RWPE1 (cell line): ENCODE results near the gene TNNC2.
"Not testable (repeated sequence)": the region's sequence is repeated elsewhere in the genome, so short reads cannot be mapped to it uniquely, and the experiment has no call there.

Source experiments
- CTCF ChIA-PET: fragments of 350-600 bp; sonication (Branson Sonifier 250); formaldehyde crosslinking; extraction: SDS; loops from one replicate; lab custom pipeline; 2021; lab: Yijun Ruan, JAX
- POLR2A ChIA-PET: fragments of 400-600 bp; formaldehyde crosslinking; extraction: SDS; loops from one replicate; lab custom pipeline; 2020; ENCODE audit warnings: antibody characterized with exemption; ENCODE audit not compliant: low non-redundant PET; lab: Yijun Ruan, JAX
- DNase-seq: peaks from one replicate; pipeline ENCODE4 v3.0.0; 2012; ENCODE audit warnings: low spot score
- H3K27ac ChIP-seq: fragments of 450-650 bp; 2 replicates; pipeline ENCODE4 v1.5.1; 2017
- TF ChIP-seq, protein P1 (sequence below): fragments of 450-650 bp; conservative IDR thresholded peaks from 2 replicates; pipeline ENCODE4 v1.5.1; 2017; ENCODE audit warnings: low read depth, mild to moderate bottlenecking

The TNNC2 gene

DNA sequence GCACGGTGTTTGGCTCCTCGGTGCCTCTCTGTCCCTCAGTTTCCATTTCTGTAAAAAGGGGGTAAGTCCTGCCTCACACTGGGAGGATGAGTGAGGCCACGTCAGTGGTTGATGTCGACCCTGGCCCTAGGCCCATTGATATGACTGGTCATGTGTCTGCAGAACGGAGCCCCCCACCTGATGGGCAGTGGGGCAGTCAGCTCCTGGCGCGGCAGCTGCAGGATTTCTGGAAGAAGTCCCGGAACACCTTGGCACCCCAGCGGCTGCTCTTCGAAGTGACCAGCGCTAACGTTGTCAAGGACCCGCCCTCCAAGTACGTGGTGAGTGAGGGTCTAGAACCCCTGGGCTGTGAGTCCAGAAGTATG lies 7.7 kb upstream of the TNNC2 start:
- TF ChIP-seq, protein P1, sequence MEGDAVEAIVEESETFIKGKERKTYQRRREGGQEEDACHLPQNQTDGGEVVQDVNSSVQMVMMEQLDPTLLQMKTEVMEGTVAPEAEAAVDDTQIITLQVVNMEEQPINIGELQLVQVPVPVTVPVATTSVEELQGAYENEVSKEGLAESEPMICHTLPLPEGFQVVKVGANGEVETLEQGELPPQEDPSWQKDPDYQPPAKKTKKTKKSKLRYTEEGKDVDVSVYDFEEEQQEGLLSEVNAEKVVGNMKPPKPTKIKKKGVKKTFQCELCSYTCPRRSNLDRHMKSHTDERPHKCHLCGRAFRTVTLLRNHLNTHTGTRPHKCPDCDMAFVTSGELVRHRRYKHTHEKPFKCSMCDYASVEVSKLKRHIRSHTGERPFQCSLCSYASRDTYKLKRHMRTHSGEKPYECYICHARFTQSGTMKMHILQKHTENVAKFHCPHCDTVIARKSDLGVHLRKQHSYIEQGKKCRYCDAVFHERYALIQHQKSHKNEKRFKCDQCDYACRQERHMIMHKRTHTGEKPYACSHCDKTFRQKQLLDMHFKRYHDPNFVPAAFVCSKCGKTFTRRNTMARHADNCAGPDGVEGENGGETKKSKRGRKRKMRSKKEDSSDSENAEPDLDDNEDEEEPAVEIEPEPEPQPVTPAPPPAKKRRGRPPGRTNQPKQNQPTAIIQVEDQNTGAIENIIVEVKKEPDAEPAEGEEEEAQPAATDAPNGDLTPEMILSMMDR = no peak
- CTCF ChIA-PET = interaction anchor here (0.6 to 0.8 kb wide), 2 partner anchors 50 to 128 kb away, joined by 3 read pairs; no protein-coding TSS in a partner anchor
- POLR2A ChIA-PET = interaction anchor here (1.1 to 1.3 kb wide), 3 partner anchors 11 to 136 kb away, joined by 4 read pairs; no protein-coding TSS in a partner anchor
- no peak for DNase-seq
- H3K27ac ChIP-seq = peak overlapping the region; percentile 92

DNA sequence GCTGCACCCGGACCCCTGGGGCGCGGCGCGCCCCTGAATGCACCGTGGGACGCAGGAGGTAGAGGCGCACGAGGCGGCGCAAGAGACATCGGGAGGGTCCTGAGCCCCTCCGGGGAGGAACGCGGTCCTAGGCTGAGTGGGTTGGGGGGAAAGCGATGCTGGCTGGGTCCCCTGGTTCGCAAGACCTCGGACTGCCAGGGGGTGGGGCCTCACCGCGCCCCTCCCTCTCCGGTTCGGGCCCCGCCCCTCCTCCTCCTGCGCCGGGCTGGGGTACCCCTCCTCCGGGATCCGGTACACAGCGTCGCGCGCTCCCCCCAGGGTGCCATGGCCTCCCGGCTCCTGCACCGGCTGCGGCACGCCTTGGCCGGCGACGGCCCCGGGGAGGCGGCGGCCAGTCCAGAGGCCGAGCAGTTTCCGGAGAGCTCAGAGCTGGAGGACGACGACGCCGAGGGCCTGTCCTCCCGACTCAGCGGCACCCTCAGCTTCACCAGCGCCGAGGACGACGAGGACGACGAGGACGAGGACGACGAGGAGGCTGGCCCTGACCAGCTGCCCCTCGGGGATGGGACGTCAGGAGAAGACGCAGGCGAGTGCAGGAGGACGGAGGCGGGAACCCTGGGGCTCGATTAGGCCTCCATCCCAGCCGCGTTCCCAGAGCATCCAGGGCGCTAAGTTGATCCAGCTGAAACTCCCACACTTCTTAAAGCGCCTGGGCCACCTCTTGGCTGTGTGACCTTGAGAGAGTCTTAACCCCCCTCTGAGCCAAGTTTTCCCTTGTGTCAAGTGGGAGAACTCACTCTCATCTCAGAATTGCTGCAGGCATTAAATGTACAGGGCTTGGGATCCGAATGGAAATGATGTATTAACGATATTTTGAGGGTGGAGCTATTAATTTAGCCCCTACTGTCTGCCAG lies 7.0 kb upstream of the TNNC2 start:
- TF ChIP-seq, protein P1 = no peak
- ChIA-PET POLR2A (interaction anchor here (0.6 to 1.3 kb wide), 6 partner anchors 9 to 136 kb away, joined by 3 to 6 read pairs (median 4); no protein-coding TSS in a partner anchor), CTCF (interaction anchor here (0.6 to 0.8 kb wide), 2 partner anchors 50 to 129 kb away, joined by 3 read pairs; no protein-coding TSS in a partner anchor)
- DNase-seq = peak; percentile 89
- H3K27ac ChIP-seq = peak overlapping the region; percentile 92

DNA sequence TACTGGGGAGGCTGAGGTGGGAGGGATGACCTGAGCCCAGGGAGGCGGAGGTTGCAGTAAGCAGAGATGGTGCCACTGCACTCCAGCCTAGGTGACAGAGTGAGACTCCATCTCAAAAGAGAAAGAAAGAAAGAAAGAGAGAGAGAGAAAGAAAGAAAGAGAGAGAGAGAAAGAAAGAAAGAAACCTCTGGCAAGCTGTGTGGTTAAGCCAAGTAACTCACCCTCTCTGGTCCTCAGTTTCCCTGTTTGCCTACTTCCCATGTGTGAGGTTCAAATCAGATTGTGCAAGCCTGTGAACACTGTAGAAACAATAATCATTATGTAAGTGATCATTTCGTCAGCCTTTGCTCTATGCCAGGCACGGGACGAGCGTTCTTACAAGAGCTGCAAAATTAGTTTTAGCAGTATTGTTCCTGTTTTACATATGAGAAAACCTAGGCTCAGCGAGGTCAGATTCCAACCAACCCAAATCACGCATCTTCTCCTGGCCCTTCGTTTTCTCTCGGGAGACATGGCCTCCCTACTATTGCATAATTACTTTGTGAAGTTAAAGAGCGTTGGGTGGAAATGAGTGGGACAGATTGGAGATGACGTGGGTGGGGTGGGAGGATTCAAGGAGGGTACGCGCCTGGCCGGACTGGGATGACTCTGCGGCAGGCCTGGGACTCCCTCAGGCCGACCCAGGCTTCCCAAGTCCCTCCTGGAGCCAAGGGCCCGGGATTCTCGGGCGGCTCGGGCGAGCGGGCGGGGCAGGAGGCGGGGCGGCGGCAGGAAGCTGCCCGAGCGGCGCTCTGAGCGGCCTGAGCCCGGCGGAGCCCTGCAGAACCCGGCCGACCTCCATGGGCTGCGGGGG lies 6.1 kb upstream of the TNNC2 start, which contains the start of gene SNX21:
TSS of gene SNX21 (plus strand) at position 770 of the 853 bp plus-strand sequence. CDS start 121 bp downstream, outside the sequence.
- POLR2A ChIA-PET = interaction anchor here (0.6 to 1.3 kb wide), 5 partner anchors 8 to 137 kb away, joined by 3 to 6 read pairs (median 4); no protein-coding TSS in a partner anchor
- CTCF ChIA-PET = interaction anchor here (0.8 kb wide), 1 partner anchor 9 kb away, joined by 4 read pairs; no protein-coding TSS in a partner anchor
- TF ChIP-seq, protein P1 = no peak
- peak within 1 kb of the TSS; percentile 92 for H3K27ac ChIP-seq
- DNase-seq = peak; percentile 88

DNA sequence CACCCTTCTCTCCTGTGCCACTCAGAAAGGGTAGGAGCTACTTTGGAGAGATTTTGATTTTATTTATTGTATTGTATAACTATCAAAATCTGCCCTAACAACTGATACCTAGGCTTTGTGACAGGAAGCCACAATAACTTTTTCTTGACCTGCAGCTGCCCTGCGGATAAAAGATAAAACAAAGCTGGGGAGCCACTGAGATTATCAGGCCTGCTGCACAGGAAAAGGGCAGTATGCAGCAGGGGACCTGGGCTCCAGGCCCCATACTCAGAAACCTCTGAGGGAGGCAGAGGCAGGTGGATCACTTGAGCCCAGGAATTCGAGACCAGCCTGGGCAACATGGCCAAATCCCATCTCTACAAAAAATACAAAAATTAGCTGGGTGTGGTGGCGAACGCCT lies 5.5 kb upstream of the TNNC2 start:
- TF ChIP-seq, protein P1 = no peak
- ChIA-PET POLR2A (no interaction called here), CTCF (interaction anchor here (0.8 kb wide), 1 partner anchor 10 kb away, joined by 4 read pairs; no protein-coding TSS in a partner anchor)
- peak overlapping the region; percentile 92 for H3K27ac ChIP-seq
- DNase-seq = no peak

DNA sequence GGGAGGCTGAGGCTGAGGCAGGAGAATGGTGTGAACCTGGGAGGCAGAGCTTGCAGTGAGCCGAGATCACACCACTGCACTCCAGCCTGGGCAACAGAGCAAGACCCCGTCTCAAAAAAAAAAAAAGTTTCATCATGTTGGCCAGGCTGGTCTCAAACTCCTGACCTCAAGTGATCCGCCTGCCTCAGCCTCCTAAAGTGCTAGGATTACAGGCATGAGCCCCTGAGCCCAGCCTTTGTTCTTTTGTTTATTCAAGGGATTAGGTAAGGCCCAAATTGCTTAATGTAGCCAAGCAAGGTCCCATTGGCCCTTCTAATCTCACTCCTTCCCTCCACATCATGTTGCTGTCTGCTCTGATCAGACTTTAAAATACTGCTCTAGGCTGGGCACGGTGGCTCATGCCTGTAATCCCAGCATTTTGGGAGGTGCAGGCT lies 2.6 kb upstream of the TNNC2 start:
- POLR2A ChIA-PET = not testable (repeated sequence)

DNA sequence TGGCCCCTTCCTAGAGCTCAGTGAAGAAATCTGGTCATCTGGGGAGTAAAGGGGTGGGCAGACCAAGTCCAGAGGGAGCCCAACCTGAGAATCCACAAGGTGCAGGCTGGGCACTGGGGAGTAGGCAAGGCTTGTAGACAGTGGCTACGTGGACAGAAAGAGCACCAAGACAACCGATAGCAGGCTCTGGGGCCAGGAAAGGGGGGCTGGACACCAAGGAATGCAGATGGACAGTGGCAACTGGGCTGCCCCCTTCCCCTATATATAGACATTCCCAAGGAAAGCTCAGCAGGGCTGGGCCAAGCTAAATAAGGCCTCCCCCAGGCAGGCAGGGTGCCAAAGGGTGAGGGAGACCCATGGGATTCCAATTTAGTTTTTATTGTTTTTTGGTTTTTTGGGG lies 1.5 kb upstream of the TNNC2 start:
- TF ChIP-seq, protein P1 = no peak
- ChIA-PET CTCF (interaction anchor here (0.6 kb wide), 2 partner anchors 9 to 1793 kb away, joined by 3 to 5 read pairs; no protein-coding TSS in a partner anchor), POLR2A (no interaction called here)
- DNase-seq = no peak
- no peak overlapping the region for H3K27ac ChIP-seq

More for the DNA sequence above, 2.6 kb upstream of the TNNC2 start:
- H3K27ac ChIP-seq, DNase-seq: not testable (repeated sequence)
- CTCF ChIA-PET = interaction anchor here (0.6 kb wide), 1 partner anchor 24 kb away, joined by 3 read pairs; no protein-coding TSS in a partner anchor
